MM.1S (cell line): ENCODE results near the gene CISTR.

Experiments used
- CTCF ChIP-seq: fragments of 300-600 bp; sonication (generic); IDR thresholded peaks from 2 replicates; pipeline ENCODE4 v1.5.1; 2016; ENCODE audit warnings: antibody characterized with exemption, low read length, mixed read lengths
- EZH2 ChIP-seq: fragments of 300-600 bp; sonication (generic); optimal IDR thresholded peaks from 2 replicates; pipeline ENCODE3; 2017; ENCODE audit warnings: low read depth, mild to moderate bottlenecking, antibody characterized with exemption, low read length, mixed read lengths
- EZH2phosphoT487 ChIP-seq: fragments of 300-600 bp; sonication (generic); IDR thresholded peaks from 2 replicates; pipeline ENCODE4 v1.6.1; 2018; ENCODE audit warnings: antibody characterized with exemption, low read length

DNA sequence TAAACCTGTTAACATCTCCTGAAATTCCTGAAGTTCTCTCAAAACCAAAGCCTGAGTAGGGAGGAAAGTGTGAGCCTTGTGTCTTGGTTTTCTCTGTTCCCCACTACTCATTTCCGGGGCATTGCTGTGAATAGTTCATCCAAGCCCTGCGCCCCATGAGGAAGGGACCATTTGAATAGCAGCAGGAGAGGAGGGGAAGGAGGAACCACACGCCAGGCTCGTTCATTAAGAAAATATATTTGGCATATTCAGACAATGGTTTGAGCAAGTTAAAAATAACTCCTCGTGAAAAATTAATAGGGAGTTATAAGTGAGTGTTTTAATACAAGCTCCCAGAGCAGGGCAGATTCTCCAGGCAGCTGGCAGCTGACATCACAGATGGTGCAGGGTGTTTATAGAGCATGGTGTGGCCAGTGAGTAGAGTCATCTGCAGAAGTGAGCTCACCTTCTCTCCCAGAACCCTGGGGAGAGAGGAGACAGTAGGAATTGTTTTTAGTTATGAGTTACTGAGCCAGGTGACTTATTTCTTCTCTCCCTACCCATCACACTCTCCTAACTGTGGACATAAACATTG lies 29.5 kb upstream of the CISTR start:
- TF ChIP-seq CTCF = no peak
- no peak for TF ChIP-seq EZH2
- no peak for TF ChIP-seq EZH2phosphoT487
